ENCODE measurements around the gene FBP1.

DNA sequence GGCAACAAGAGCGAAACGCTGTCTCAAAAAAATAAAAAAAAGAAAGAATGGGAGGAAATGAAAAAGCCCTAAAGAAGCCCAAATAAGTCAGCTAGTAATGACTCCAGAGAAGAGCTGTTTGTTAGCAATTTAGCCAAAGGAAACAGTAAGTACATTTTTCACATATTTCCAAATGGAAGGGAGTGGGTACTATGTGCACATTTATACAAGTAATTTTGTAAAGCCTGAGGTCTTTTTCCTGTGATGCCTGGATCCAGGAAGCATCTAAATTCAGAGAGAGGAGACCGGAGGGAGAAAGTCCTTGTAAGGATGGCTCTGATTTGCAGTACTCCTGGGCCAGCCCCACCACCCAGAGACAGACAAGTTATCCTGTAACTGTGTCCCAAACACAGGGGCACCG, 14.7 kb downstream of the FBP1 start:
- TF ChIP-seq, protein P1, sequence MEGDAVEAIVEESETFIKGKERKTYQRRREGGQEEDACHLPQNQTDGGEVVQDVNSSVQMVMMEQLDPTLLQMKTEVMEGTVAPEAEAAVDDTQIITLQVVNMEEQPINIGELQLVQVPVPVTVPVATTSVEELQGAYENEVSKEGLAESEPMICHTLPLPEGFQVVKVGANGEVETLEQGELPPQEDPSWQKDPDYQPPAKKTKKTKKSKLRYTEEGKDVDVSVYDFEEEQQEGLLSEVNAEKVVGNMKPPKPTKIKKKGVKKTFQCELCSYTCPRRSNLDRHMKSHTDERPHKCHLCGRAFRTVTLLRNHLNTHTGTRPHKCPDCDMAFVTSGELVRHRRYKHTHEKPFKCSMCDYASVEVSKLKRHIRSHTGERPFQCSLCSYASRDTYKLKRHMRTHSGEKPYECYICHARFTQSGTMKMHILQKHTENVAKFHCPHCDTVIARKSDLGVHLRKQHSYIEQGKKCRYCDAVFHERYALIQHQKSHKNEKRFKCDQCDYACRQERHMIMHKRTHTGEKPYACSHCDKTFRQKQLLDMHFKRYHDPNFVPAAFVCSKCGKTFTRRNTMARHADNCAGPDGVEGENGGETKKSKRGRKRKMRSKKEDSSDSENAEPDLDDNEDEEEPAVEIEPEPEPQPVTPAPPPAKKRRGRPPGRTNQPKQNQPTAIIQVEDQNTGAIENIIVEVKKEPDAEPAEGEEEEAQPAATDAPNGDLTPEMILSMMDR (IDR thresholded peaks at IDR 0.05) = no peak
- TF ChIP-seq POLR2A (IDR thresholded peaks at IDR 0.05) = no peak
